KMS-11 (cell line): ENCODE measurements around the gene DCN.

ENCODE experiments used
- H2AFZ ChIP-seq: fragments of 200-600 bp; sonication (generic); 2 replicates; pipeline ENCODE4 v1.6.1; 2016; ENCODE audit warnings: antibody characterized with exemption, mixed run types, low read depth
- H3K27ac ChIP-seq: fragments of 200-600 bp; sonication (generic); 2 replicates; pipeline ENCODE4 v1.6.1; 2016; ENCODE audit warnings: mild to moderate bottlenecking, mixed run types
- H3K27me3 ChIP-seq: fragments of 200-600 bp; sonication (generic); 2 replicates; pipeline ENCODE4 v1.6.1; 2017; ENCODE audit warnings: mild to moderate bottlenecking, low read depth, mixed run types, moderate library complexity; ENCODE audit not compliant: insufficient read depth
- H3K36me3 ChIP-seq: fragments of 200-600 bp; sonication (generic); 2 replicates; pipeline ENCODE4 v1.6.1; 2017; ENCODE audit warnings: mild to moderate bottlenecking, mixed run types; ENCODE audit not compliant: insufficient read depth
- H3K4me1 ChIP-seq: fragments of 200-600 bp; sonication (generic); 2 replicates; pipeline ENCODE4 v1.6.1; 2016; ENCODE audit warnings: mild to moderate bottlenecking, low read depth, mixed run types; ENCODE audit not compliant: poor library complexity, severe bottlenecking
- H3K4me2 ChIP-seq: fragments of 200-600 bp; sonication (generic); 2 replicates; pipeline ENCODE4 v1.7.0; 2016; ENCODE audit warnings: mild to moderate bottlenecking, mixed run types
- H3K4me3 ChIP-seq: fragments of 200-600 bp; sonication (generic); IDR thresholded peaks from 2 replicates; pipeline ENCODE4 v1.6.1; 2017; ENCODE audit warnings: low read depth, low read length, mixed read lengths; ENCODE audit not compliant: insufficient read depth
- H3K79me2 ChIP-seq: fragments of 200-600 bp; sonication (generic); 2 replicates; pipeline ENCODE4 v1.6.1; 2016; ENCODE audit warnings: low read depth, mixed run types; ENCODE audit not compliant: insufficient read depth
- H3K9ac ChIP-seq: fragments of 200-600 bp; sonication (generic); 2 replicates; pipeline ENCODE4 v1.6.1; 2016; ENCODE audit warnings: mild to moderate bottlenecking, mixed run types
- H4K20me1 ChIP-seq: fragments of 200-600 bp; sonication (generic); 2 replicates; pipeline ENCODE4 v1.6.1; 2016; ENCODE audit warnings: mild to moderate bottlenecking, mixed run types; ENCODE audit not compliant: insufficient read depth
- CTCF ChIP-seq: fragments of 200-600 bp; sonication (generic); conservative IDR thresholded peaks from 2 replicates; pipeline ENCODE4 v1.6.1; 2017; ENCODE audit warnings: low read depth, mild to moderate bottlenecking, antibody characterized with exemption, low read length, moderate library complexity, mixed read lengths

Gene DCN

GRCh38 chr12:91161009-91161408 lies 21.6 kb downstream of the DCN start:
- Histone ChIP-seq H3K4me2 (no peak overlapping the region), H3K4me1 (no peaks in the 10 kb centered on the region), H4K20me1 (no peaks in the 10 kb centered on the region), H2AFZ (no peak overlapping the region), H3K27me3 (no peaks in the 10 kb centered on the region), H3K36me3 (no peaks in the 10 kb centered on the region), H3K9ac (no peak overlapping the region), H3K27ac (no peak overlapping the region), H3K4me3 (no peak overlapping the region), H3K79me2 (no peaks in the 10 kb centered on the region)
- TF ChIP-seq CTCF: no peak

GRCh38 chr12:91155990-91156389 lies 26.6 kb downstream of the DCN start:
- no peak for TF ChIP-seq CTCF
- no peaks in the 10 kb centered on the region for H4K20me1 ChIP-seq
- H2AFZ ChIP-seq: no peak overlapping the region

GRCh38 chr12:91154131-91154530 lies 28.5 kb downstream of the DCN start:
- H4K20me1 ChIP-seq: no peaks in the 10 kb centered on the region
- no peaks in the 10 kb centered on the region for H3K79me2 ChIP-seq
- no peak overlapping the region for H2AFZ ChIP-seq
- no peaks in the 10 kb centered on the region for H3K27me3 ChIP-seq
- no peaks in the 10 kb centered on the region for H3K4me1 ChIP-seq
- no peak overlapping the region for H3K4me2 ChIP-seq
- no peak overlapping the region for H3K4me3 ChIP-seq
- no peak overlapping the region for H3K9ac ChIP-seq
- no peak for TF ChIP-seq CTCF
- no peak overlapping the region for H3K27ac ChIP-seq
- H3K36me3 ChIP-seq: no peaks in the 10 kb centered on the region

More at GRCh38 chr12:91155990-91156389, 26.6 kb downstream of the DCN start:
- no peak overlapping the region for H3K4me3 ChIP-seq
- H3K36me3 ChIP-seq: no peaks in the 10 kb centered on the region
- H3K4me1 ChIP-seq: no peaks in the 10 kb centered on the region
- H3K79me2 ChIP-seq: no peaks in the 10 kb centered on the region
- no peak overlapping the region for H3K27ac ChIP-seq
- H3K27me3 ChIP-seq: no peaks in the 10 kb centered on the region
- no peak overlapping the region for H3K4me2 ChIP-seq
- H3K9ac ChIP-seq: no peak overlapping the region

GRCh38 chr12:91144053-91144452 lies 38.6 kb downstream of the DCN start:
- H3K79me2 ChIP-seq: no peaks in the 10 kb centered on the region
- H3K27ac ChIP-seq: no peak overlapping the region
- no peaks in the 10 kb centered on the region for H4K20me1 ChIP-seq
- no peaks in the 10 kb centered on the region for H3K4me1 ChIP-seq
- TF ChIP-seq CTCF: no peak
- no peak overlapping the region for H2AFZ ChIP-seq
- no peak overlapping the region for H3K4me3 ChIP-seq
- no peaks in the 10 kb centered on the region for H3K27me3 ChIP-seq
- no peak overlapping the region for H3K4me2 ChIP-seq
- H3K36me3 ChIP-seq: no peaks in the 10 kb centered on the region
- no peak overlapping the region for H3K9ac ChIP-seq
